GM19467 (cell line): ENCODE measurements around the gene BBOX1.
"Not testable (repeated sequence)": the region's sequence is repeated elsewhere in the genome, so short reads cannot be mapped to it uniquely, and the experiment has no call there.

ENCODE experiments used
- ATAC-seq: cut with Tn5 transposase; IDR thresholded peaks from one replicate; pipeline ENCODE4 v1.9.1; 2021; ENCODE audit warnings: mild to moderate bottlenecking, moderate library complexity; ENCODE audit not compliant: unreplicated experiment

BBOX1 gene

GRCh38 chr11:27120211-27120610 is 79.6 kb downstream of the BBOX1 start:
- no peak for ATAC-seq

- ATAC-seq = no peak
These were observed 81.4 kb downstream of the BBOX1 start for GRCh38 chr11:27122001-27122400.

- no peak for ATAC-seq
These were observed 84.1 kb downstream of the BBOX1 start for GRCh38 chr11:27124514-27125264.

DNA sequence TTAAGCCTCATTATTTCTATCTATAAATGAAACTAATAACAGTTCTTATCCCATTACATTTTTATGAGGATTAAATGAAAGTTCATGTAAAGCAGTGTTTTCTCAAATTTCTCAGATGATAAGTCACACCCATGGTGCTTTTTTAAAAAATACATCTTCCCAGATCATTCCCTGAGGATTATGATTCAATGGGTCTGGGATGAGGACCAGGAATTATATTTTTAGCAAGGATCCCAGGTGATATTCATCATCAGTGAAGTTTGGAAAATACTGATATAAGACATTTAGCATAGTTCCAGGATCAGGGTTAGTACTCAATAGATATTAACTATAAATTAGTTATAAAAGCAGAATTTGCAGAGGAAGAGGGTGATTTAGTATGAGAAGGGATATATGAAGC is 89.1 kb downstream of the BBOX1 start:
- no peak for ATAC-seq

- ATAC-seq = no peak
These were observed 90.2 kb downstream of the BBOX1 start for GRCh38 chr11:27130806-27131205.

GRCh38 chr11:27135924-27136329 is 95.3 kb downstream of the BBOX1 start:
- ATAC-seq = not testable (repeated sequence)

GRCh38 chr11:27138716-27139115 is 98.1 kb downstream of the BBOX1 start:
- ATAC-seq = no peak

GRCh38 chr11:27139742-27140367 is 99.2 kb downstream of the BBOX1 start:
- ATAC-seq = no peak

DNA sequence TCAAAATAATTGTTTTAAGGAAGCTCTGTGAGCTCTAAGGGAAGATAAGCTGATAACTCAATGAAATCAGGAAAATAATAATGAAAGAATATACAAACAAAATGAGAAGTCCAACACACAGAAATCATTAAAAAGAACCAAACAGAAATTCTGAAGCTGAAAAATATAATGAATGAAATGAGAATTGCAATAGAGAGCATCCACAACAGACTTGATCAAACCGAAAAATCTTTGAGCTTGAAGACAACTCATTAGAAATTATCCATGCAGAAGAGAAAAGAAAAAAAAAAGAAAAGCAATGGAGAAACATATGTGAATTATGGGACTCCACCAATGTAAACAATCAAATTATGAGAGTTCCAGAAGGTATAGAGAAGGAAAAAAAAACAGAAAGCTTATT is 101.0 kb downstream of the BBOX1 start:
- no peak for ATAC-seq

- ATAC-seq = no peak
These were observed 107.3 kb downstream of the BBOX1 start for GRCh38 chr11:27147916-27148315.

DNA sequence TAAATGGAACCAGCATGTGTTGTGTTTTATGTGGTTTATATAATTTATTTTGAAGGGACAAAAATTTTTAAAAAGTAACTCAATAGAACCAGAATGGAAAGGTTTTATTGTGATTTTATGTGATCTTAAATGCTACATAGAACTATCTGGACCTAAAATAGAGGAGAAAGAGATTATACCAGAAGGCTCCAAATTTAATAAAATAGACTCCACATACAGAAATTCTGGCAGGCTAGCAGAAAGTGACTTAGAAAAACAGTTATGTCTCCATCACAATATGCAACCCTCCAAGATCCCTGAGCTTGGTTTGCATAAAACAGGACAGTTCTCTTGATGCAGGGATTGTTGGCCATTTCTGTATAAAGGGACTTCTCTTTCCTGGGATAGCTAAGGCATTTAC is 107.9 kb downstream of the BBOX1 start:
- ATAC-seq = no peak

- ATAC-seq = no peak
These were observed 109.5 kb downstream of the BBOX1 start for GRCh38 chr11:27150098-27150497.

GRCh38 chr11:27153136-27153535 is 112.5 kb downstream of the BBOX1 start:
- no peak for ATAC-seq

GRCh38 chr11:27158456-27159334 is 118.1 kb downstream of the BBOX1 start:
- no peak for ATAC-seq

GRCh38 chr11:27159335-27159679 is 118.7 kb downstream of the BBOX1 start:
- no peak for ATAC-seq

DNA sequence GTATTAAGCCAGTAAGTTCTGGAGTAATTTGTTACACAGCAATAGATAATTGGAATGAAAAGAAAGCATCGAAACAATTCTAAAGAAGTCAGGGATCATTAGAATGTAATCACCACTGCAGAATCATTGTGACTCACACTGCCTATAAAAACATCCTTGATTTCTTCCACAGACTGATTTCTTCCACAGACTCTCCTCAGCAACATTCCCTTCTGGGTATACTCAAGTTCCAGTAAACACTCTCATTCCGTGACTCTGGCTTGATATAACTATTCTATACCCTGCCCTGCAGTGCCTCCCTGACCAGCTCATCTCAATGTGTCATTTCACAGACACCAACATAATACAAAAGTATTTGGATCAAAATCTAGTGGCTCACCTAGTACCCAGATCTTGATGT is 120.5 kb downstream of the BBOX1 start:
- ATAC-seq = no peak

- ATAC-seq = no peak
These were observed 121.6 kb downstream of the BBOX1 start for GRCh38 chr11:27162237-27162636.

GRCh38 chr11:27166130-27166529 is 125.5 kb downstream of the BBOX1 start:
- no peak for ATAC-seq

DNA sequence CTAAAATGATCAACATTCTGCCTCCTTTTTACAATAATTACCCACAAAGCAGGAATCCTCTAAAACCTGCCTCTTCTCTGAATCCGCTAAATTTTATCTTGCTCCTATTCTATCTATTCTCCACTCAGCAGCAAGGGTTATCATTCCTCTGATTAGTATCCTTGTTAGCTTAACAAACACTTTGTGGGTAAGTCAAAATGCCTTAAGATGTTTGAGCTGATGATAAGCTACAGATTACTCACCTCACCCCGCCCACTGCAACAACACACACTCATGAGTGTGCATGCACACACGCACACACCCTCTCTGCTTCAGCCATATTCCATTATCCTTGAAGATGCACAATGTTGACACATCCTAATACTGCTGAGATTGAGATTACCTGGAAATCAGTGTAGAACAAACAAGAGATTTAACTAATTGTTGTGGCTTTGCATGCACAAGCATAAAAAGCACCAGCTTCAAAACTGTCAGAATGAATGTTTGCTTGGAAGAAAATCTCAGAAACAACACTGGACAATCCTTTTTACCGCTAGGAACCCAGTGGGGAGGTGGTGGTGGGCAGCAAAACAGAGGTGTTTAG is 130.9 kb downstream of the BBOX1 start:
- no peak for ATAC-seq

GRCh38 chr11:27173545-27173944 is 132.9 kb downstream of the BBOX1 start:
- no peak for ATAC-seq

DNA sequence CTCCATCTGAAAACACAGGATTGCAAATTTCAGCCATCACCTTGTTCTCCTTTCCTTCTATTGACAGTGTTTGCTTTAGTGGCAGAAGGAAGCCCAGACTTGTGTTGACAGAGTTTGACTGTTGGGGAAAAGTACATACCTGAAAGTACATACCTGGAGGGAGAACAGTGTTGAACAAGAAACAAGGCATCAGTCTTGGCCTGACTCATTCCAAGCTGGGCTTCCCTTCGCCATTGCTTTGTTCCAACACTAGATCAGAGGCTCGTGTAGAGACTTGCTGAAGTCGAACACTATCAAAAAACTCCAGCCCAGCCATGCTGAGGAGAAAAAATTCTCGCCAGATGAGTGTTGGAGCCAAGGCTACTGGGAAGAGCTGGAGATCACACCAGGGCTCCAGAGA is 133.4 kb downstream of the BBOX1 start:
- no peak for ATAC-seq
